ENCODE measurements around the gene MCHR2.
"Not testable (repeated sequence)": the region's sequence is repeated elsewhere in the genome, so short reads cannot be mapped to it uniquely, and the experiment has no call there.

MCHR2 gene

GRCh38 chr6:99993533-99994251 lies at the start of gene MCHR2:
Gene MCHR2, minus strand, starts transcription at chr6:99994223. Its CDS starts 38,076 bp downstream, at chr6:99956147.
- no peak for DNase-seq

GRCh38 chr6:100038546-100038945 lies 44.5 kb upstream of the MCHR2 start:
- not testable (repeated sequence) for DNase-seq

- DNase-seq, result no peak
These were observed 42.0 kb upstream of the MCHR2 start for GRCh38 chr6:100035873-100036653.

GRCh38 chr6:100023798-100024197 lies 29.8 kb upstream of the MCHR2 start:
- no peak for DNase-seq

GRCh38 chr6:100022847-100023246 lies 28.8 kb upstream of the MCHR2 start:
- no peak for DNase-seq

GRCh38 chr6:100008857-100009256 lies 14.8 kb upstream of the MCHR2 start:
- DNase-seq, result no peak

- DNase-seq, result peak; percentile 9
These were observed 7.9 kb upstream of the MCHR2 start for GRCh38 chr6:100001915-100002388.

- DNase-seq, result no peak
These were observed 3.1 kb upstream of the MCHR2 start for GRCh38 chr6:99997141-99997540.

- DNase-seq, result no peak
These were observed 1.9 kb upstream of the MCHR2 start for GRCh38 chr6:99995916-99996315.

GRCh38 chr6:99993146-99993532 lies 884 bp downstream of the MCHR2 start:
- no peak for DNase-seq

- no peak for DNase-seq
These were observed 2.1 kb downstream of the MCHR2 start for GRCh38 chr6:99991955-99992354.

GRCh38 chr6:99980741-99981140 lies 13.3 kb downstream of the MCHR2 start:
- DNase-seq, result no peak

GRCh38 chr6:99979953-99980352 lies 14.1 kb downstream of the MCHR2 start:
- DNase-seq, result no peak

GRCh38 chr6:99967052-99967451 lies 27.0 kb downstream of the MCHR2 start:
- no peak for DNase-seq

- no peak for DNase-seq
These were observed 34.0 kb downstream of the MCHR2 start for GRCh38 chr6:99960027-99960426.

GRCh38 chr6:99951016-99951805 lies 42.8 kb downstream of the MCHR2 start:
- DNase-seq, result no peak

GRCh38 chr6:99946005-99946404 lies 48.0 kb downstream of the MCHR2 start:
- no peak for DNase-seq

GRCh38 chr6:99943846-99944245 lies 50.2 kb downstream of the MCHR2 start:
- no peak for DNase-seq

GRCh38 chr6:99940582-99940981 lies 53.4 kb downstream of the MCHR2 start:
- no peak for DNase-seq

- no peak for DNase-seq
These were observed 60.9 kb downstream of the MCHR2 start for GRCh38 chr6:99933129-99933528.

- DNase-seq, result no peak
These were observed 81.4 kb downstream of the MCHR2 start for GRCh38 chr6:99912657-99913056.

- DNase-seq, result no peak
These were observed 88.6 kb downstream of the MCHR2 start for GRCh38 chr6:99905209-99906106.

All from GDM1 (cell line).